GM21825 (cell line): Measurements from ENCODE around the gene CLCN2.
A peak's percentile ranks its signal among the peaks of the same experiment; 100 is the strongest.

Experiments used
- ATAC-seq: cut with Tn5 transposase; IDR thresholded peaks from one replicate; pipeline ENCODE4 v1.9.1; 2021; ENCODE audit warnings: mild to moderate bottlenecking, moderate library complexity; ENCODE audit not compliant: unreplicated experiment

CLCN2 gene

GRCh38 chr3:184361532-184361931 is at the start of gene CLCN2, which contains the start of gene POLR2H:
Gene CLCN2, minus strand, starts transcription at chr3:184361605. Its CDS starts 126 bp downstream, at chr3:184361479.
Gene POLR2H, plus strand, starts transcription at chr3:184361710. Its CDS starts 1,783 bp downstream, at chr3:184363493.
- peak; percentile 39 for ATAC-seq

GRCh38 chr3:184409946-184410500 is 48.6 kb upstream of the CLCN2 start:
- ATAC-seq: no peak

GRCh38 chr3:184409331-184409926 is 48.0 kb upstream of the CLCN2 start:
- no peak for ATAC-seq

- ATAC-seq: no peak
Measured at GRCh38 chr3:184405075-184406030, 43.9 kb upstream of the CLCN2 start.

- no peak for ATAC-seq
Measured at GRCh38 chr3:184399410-184399809, 38.0 kb upstream of the CLCN2 start.

- ATAC-seq: no peak
Measured at GRCh38 chr3:184395320-184395660, 33.9 kb upstream of the CLCN2 start.

GRCh38 chr3:184391266-184391665 is 29.9 kb upstream of the CLCN2 start:
- no peak for ATAC-seq

GRCh38 chr3:184389935-184390528 is 28.6 kb upstream of the CLCN2 start:
- ATAC-seq: no peak

- ATAC-seq: no peak
Measured at GRCh38 chr3:184389384-184389783, 28.0 kb upstream of the CLCN2 start.

- no peak for ATAC-seq
Measured at GRCh38 chr3:184388936-184389230, 27.5 kb upstream of the CLCN2 start.

- ATAC-seq: no peak
Measured at GRCh38 chr3:184388164-184388935, 26.9 kb upstream of the CLCN2 start.

GRCh38 chr3:184387174-184387714 is 25.8 kb upstream of the CLCN2 start:
- no peak for ATAC-seq

- no peak for ATAC-seq
Measured at GRCh38 chr3:184386047-184386806, 24.8 kb upstream of the CLCN2 start.

- no peak for ATAC-seq
Measured at GRCh38 chr3:184384856-184385422, 23.5 kb upstream of the CLCN2 start.

- no peak for ATAC-seq
Measured at GRCh38 chr3:184384342-184384741, 22.9 kb upstream of the CLCN2 start.

GRCh38 chr3:184383033-184383740 is 21.8 kb upstream of the CLCN2 start:
- ATAC-seq: no peak

- no peak for ATAC-seq
Measured at GRCh38 chr3:184382326-184383032, 21.1 kb upstream of the CLCN2 start.
